ENCODE data around the gene ZNF358. TPM values are rescaled to one million over a fixed set of nuclear protein-coding genes. Genes with fewer than 3 reads are reported as not detected.

ZNF358 gene
- total RNA-seq, 1 experiment from 2014 or later, result not detected

GRCh38 chr19:7562646-7563393, 46.9 kb downstream of the ZNF358 start:
- H4K20me1 ChIP-seq (ENCODE audit: insufficient read depth, low read depth, low read length), result no peaks in the 10 kb centered on the region
- no peak overlapping the region for H3K4me2 ChIP-seq (ENCODE audit: low read depth, low read length, poor library complexity, severe bottlenecking)
- no peaks in the 10 kb centered on the region for H3K27me3 ChIP-seq (ENCODE audit: low read length)
- H3K4me3 ChIP-seq (ENCODE audit: low read length), result no peak overlapping the region
- H3K4me1 ChIP-seq (ENCODE audit: low read length), result no peaks in the 10 kb centered on the region
- H3K9ac ChIP-seq (ENCODE audit: low read length), result no peak overlapping the region
- H2AFZ ChIP-seq (ENCODE audit: low read length), result no peak overlapping the region
- H3K36me3 ChIP-seq (ENCODE audit: insufficient read depth, low read length), result no peaks in the 10 kb centered on the region
- H3K27ac ChIP-seq (ENCODE audit: low read length), result no peak overlapping the region
- H3K79me2 ChIP-seq (ENCODE audit: low read length), result no peaks in the 10 kb centered on the region
- H3K9me2 ChIP-seq (replicated peaks; ENCODE audit: insufficient read depth, low read length), result no peaks in the 10 kb centered on the region
- no peaks in the 10 kb centered on the region for H3K9me3 ChIP-seq (ENCODE audit: low read length)
- DNase-seq, result no peak

GRCh38 chr19:7564866-7565265, 49.0 kb downstream of the ZNF358 start:
- Histone ChIP-seq H3K9me3 (ENCODE audit: low read length) (no peaks in the 10 kb centered on the region), H3K9ac (ENCODE audit: low read length) (no peak overlapping the region), H2AFZ (ENCODE audit: low read length) (no peak overlapping the region), H3K27me3 (ENCODE audit: low read length) (no peaks in the 10 kb centered on the region), H3K79me2 (ENCODE audit: low read length) (no peaks in the 10 kb centered on the region), H3K4me1 (ENCODE audit: low read length) (no peaks in the 10 kb centered on the region), H3K4me3 (ENCODE audit: low read length) (no peak overlapping the region), H3K27ac (ENCODE audit: low read length) (no peak overlapping the region), H3K4me2 (ENCODE audit: low read depth, low read length, poor library complexity, severe bottlenecking) (no peak overlapping the region), H4K20me1 (ENCODE audit: insufficient read depth, low read depth, low read length) (no peaks in the 10 kb centered on the region), H3K9me2 (replicated peaks; ENCODE audit: insufficient read depth, low read length) (no peaks in the 10 kb centered on the region), H3K36me3 (ENCODE audit: insufficient read depth, low read length) (no peaks in the 10 kb centered on the region)
- DNase-seq, result no peak

- Histone ChIP-seq H2AFZ (ENCODE audit: low read length) (no peak overlapping the region; the same call in 1 of the 2 replicates), H3K4me3 (ENCODE audit: low read length) (no peak overlapping the region), H3K9me3 (ENCODE audit: low read length) (no peaks in the 10 kb centered on the region), H3K27ac (ENCODE audit: low read length) (no peak overlapping the region), H3K36me3 (ENCODE audit: insufficient read depth, low read length) (no peaks in the 10 kb centered on the region), H3K27me3 (ENCODE audit: low read length) (no peaks in the 10 kb centered on the region), H3K4me1 (ENCODE audit: low read length) (no peaks in the 10 kb centered on the region), H3K79me2 (ENCODE audit: low read length) (no peaks in the 10 kb centered on the region), H3K9ac (ENCODE audit: low read length) (no peak overlapping the region), H3K4me2 (ENCODE audit: low read depth, low read length, poor library complexity, severe bottlenecking) (no peak overlapping the region), H3K9me2 (replicated peaks; ENCODE audit: insufficient read depth, low read length) (no peaks in the 10 kb centered on the region), H4K20me1 (ENCODE audit: insufficient read depth, low read depth, low read length) (no peaks in the 10 kb centered on the region)
- DNase-seq, result no peak
These were observed 49.4 kb downstream of the ZNF358 start for GRCh38 chr19:7565332-7565731.

Small RNA genes lying within 50 kb of the gene (small RNA-seq; reads per million reads assigned to genes)
- not detected for gene AC008878.2

Other genes with a start within 250 kb of the ZNF358 start
- 0.04 TPM in 1 of 2 replicates, not detected in the other for gene INSR, start 221.7 kb upstream of the ZNF358 start, total RNA-seq (2014; rRNA removed; shearing (Covaris generic); ENCODE audit: low replicate concordance)
- gene ARHGEF18, start 167.2 kb upstream of the ZNF358 start, total RNA-seq (2014; rRNA removed; shearing (Covaris generic); ENCODE audit: low replicate concordance), result 9.4 and 21.8 TPM in 2 replicates
- 1.0 and 1.8 TPM in 2 replicates for gene PEX11G, start 27.1 kb upstream of the ZNF358 start, total RNA-seq (2014; rRNA removed; shearing (Covaris generic); ENCODE audit: low replicate concordance)
- gene MCOLN1, start 6.5 kb downstream of the ZNF358 start, total RNA-seq (2014; rRNA removed; shearing (Covaris generic); ENCODE audit: low replicate concordance), result 1.9 and 3.9 TPM in 2 replicates
- gene PNPLA6, start 19.6 kb downstream of the ZNF358 start, total RNA-seq (2014; rRNA removed; shearing (Covaris generic); ENCODE audit: low replicate concordance), result 65.8 and 121 TPM in 2 replicates
- 0.36 TPM in 1 of 2 replicates, not detected in the other for gene CAMSAP3, start 79.8 kb downstream of the ZNF358 start, total RNA-seq (2014; rRNA removed; shearing (Covaris generic); ENCODE audit: low replicate concordance)
- 20.2 and 36.2 TPM in 2 replicates for gene XAB2, start 113.4 kb downstream of the ZNF358 start, total RNA-seq (2014; rRNA removed; shearing (Covaris generic); ENCODE audit: low replicate concordance)
- gene PET100, start 113.7 kb downstream of the ZNF358 start, total RNA-seq (2014; rRNA removed; shearing (Covaris generic); ENCODE audit: low replicate concordance), result 15.5 and 51.5 TPM in 2 replicates
- gene PCP2, start 117.6 kb downstream of the ZNF358 start, total RNA-seq (2014; rRNA removed; shearing (Covaris generic); ENCODE audit: low replicate concordance), result 0.65 TPM in 1 of 2 replicates, not detected in the other
- gene STXBP2, start 121.0 kb downstream of the ZNF358 start, total RNA-seq (2014; rRNA removed; shearing (Covaris generic); ENCODE audit: low replicate concordance), result 36.5 and 61.3 TPM in 2 replicates
- not detected in 2 replicates for gene RETN, start 152.9 kb downstream of the ZNF358 start, total RNA-seq (2014; rRNA removed; shearing (Covaris generic); ENCODE audit: low replicate concordance)
- not detected in 2 replicates for gene MCEMP1, start 161.0 kb downstream of the ZNF358 start, total RNA-seq (2014; rRNA removed; shearing (Covaris generic); ENCODE audit: low replicate concordance)
- gene TRAPPC5, start 164.7 kb downstream of the ZNF358 start, total RNA-seq (2014; rRNA removed; shearing (Covaris generic); ENCODE audit: low replicate concordance), result 52.1 and 116 TPM in 2 replicates
- 0.14 TPM in 1 of 2 replicates, not detected in the other for gene FCER2, start 186.0 kb downstream of the ZNF358 start, total RNA-seq (2014; rRNA removed; shearing (Covaris generic); ENCODE audit: low replicate concordance)
- gene CLEC4G, start 216.0 kb downstream of the ZNF358 start, total RNA-seq (2014; rRNA removed; shearing (Covaris generic); ENCODE audit: low replicate concordance), result not detected in 2 replicates
- not detected in 2 replicates for gene CD209, start 231.4 kb downstream of the ZNF358 start, total RNA-seq (2014; rRNA removed; shearing (Covaris generic); ENCODE audit: low replicate concordance)
- gene CLEC4M, start 247.1 kb downstream of the ZNF358 start, total RNA-seq (2014; rRNA removed; shearing (Covaris generic); ENCODE audit: low replicate concordance), result not detected in 2 replicates

All from Karpas-422 (cell line).